RKO (cell line): ENCODE results near the gene FAM117B.
"Not testable (repeated sequence)": the region's sequence is repeated elsewhere in the genome, so short reads cannot be mapped to it uniquely, and the experiment has no call there.

Experiments used
- DNase-seq: peaks from one replicate; pipeline ENCODE4 v3.0.0-alpha.2; 2016; ENCODE audit warnings: low spot score

FAM117B gene

GRCh38 chr2:202758604-202759003, 123.8 kb downstream of the FAM117B start:
- DNase-seq: no peak

GRCh38 chr2:202760848-202761247, 126.1 kb downstream of the FAM117B start:
- DNase-seq: no peak

- no peak for DNase-seq
Observed at GRCh38 chr2:202762556-202762955, 127.8 kb downstream of the FAM117B start.

- DNase-seq: no peak
Observed at GRCh38 chr2:202763916-202764315, 129.1 kb downstream of the FAM117B start.

GRCh38 chr2:202764991-202765390, 130.2 kb downstream of the FAM117B start:
- no peak for DNase-seq

GRCh38 chr2:202765436-202765835, 130.7 kb downstream of the FAM117B start:
- no peak for DNase-seq

GRCh38 chr2:202768273-202768672, 133.5 kb downstream of the FAM117B start:
- no peak for DNase-seq

- DNase-seq: no peak
Observed at GRCh38 chr2:202769201-202769600, 134.4 kb downstream of the FAM117B start.

GRCh38 chr2:202771336-202771735, 136.6 kb downstream of the FAM117B start:
- DNase-seq: no peak

- DNase-seq: no peak
Observed at GRCh38 chr2:202771741-202772460, 137.1 kb downstream of the FAM117B start.

- no peak for DNase-seq
Observed at GRCh38 chr2:202773301-202773973, 138.7 kb downstream of the FAM117B start.

- no peak for DNase-seq
Observed at GRCh38 chr2:202774104-202774503, 139.3 kb downstream of the FAM117B start.

- DNase-seq: no peak
Observed at GRCh38 chr2:202778217-202778616, 143.4 kb downstream of the FAM117B start.

- DNase-seq: peak; percentile 90
Observed at GRCh38 chr2:202780514-202781021, 145.8 kb downstream of the FAM117B start.

GRCh38 chr2:202782940-202783558, 148.3 kb downstream of the FAM117B start:
- no peak for DNase-seq

- no peak for DNase-seq
Observed at GRCh38 chr2:202786842-202787241, 152.1 kb downstream of the FAM117B start.

GRCh38 chr2:202790676-202791075, 155.9 kb downstream of the FAM117B start:
- no peak for DNase-seq

GRCh38 chr2:202797944-202798343, 163.2 kb downstream of the FAM117B start:
- DNase-seq: no peak

GRCh38 chr2:202805911-202806310, 171.1 kb downstream of the FAM117B start:
- not testable (repeated sequence) for DNase-seq

GRCh38 chr2:202807431-202808138, 172.8 kb downstream of the FAM117B start:
- not testable (repeated sequence) for DNase-seq

- DNase-seq: no peak
Observed at GRCh38 chr2:202808754-202809153, 174.0 kb downstream of the FAM117B start.

- DNase-seq: no peak
Observed at GRCh38 chr2:202813387-202813786, 178.6 kb downstream of the FAM117B start.
